ENCODE results near the gene LZTS2. TPM values are rescaled to one million over a fixed set of nuclear protein-coding genes. Genes with fewer than 3 reads are reported as not detected.

LZTS2 gene
- total RNA-seq, 6 experiments from 2014 or later: 5.6 to 17.5 (median 11.0) TPM

DNA sequence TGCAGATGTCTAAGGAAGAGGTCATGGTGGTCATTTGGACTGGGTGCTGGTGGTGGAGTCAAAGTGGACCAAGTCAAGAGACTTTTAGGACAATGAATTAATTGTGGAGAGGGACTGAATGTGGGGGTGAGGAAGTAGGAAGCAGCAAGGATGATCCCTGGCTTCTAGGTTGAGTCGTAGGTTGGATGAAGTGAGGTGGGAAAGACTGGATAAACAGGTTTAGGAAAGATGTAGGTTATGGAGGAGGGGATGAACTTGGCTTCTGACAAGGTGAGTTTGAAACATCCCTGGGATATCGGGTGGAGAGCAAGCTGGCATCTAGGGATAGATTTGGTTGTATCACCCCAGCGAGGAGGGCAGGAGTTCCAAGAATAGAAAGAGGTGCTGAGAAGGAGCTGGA lies 22.7 kb upstream of the LZTS2 start:
- H3K9me3 ChIP-seq: no peaks in the 10 kb centered on the region
- TF ChIP-seq CTCF (IDR thresholded peaks at IDR 0.05) (no peak), POLR2A (IDR thresholded peaks at IDR 0.05) (no peak)
- ATAC-seq: no peak

DNA sequence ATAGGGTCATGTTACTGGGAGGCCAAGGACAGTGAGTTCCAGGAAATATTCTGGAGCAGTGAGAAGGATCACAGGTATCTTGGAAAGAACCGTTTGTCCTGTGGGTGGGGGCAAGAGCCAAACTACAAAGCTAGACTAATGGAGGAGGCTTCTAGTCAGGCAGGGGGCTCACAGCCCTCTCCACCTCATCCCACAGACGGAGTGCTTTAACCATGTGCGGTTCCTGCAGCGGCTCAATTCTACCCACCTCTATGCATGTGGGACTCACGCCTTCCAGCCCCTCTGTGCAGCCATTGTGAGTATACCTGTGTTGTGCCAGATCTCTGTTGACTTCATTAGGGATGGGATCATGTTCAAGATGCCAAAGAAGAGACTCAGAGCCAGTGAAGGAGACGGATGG lies 22.2 kb upstream of the LZTS2 start:
- H3K9me3 ChIP-seq: no peaks in the 10 kb centered on the region
- WGBS (ENCODE audit: insufficient coverage, low coverage, low lambda C conversion rate, missing lambda C conversion rate): 78% methylated on average over 6 of the region's 6 CpGs
- peaks cover 0 to 6% (median 2%) of the 10 kb centered on the region in 4 donors for H3K4me1 ChIP-seq
- TF ChIP-seq CTCF (IDR thresholded peaks at IDR 0.05): no peak
- TF ChIP-seq POLR2A (IDR thresholded peaks at IDR 0.05): no peak
- H3K36me3 ChIP-seq: peaks cover 0 to 80% (median 22%) of the 10 kb centered on the region in 4 donors
- ATAC-seq: no peak
- H3K4me3 ChIP-seq: no peak overlapping the region
- peak in 1 of 3 donors; percentile 24 for DNase-seq
- H3K27me3 ChIP-seq: no peaks in the 10 kb centered on the region
- H3K27ac ChIP-seq: no peak overlapping the region
- intact Hi-C loops (cut with DNase I): no loop called here

More for the DNA sequence above, 22.7 kb upstream of the LZTS2 start:
- Histone ChIP-seq H3K27ac (no peak overlapping the region), H3K27me3 (no peaks in the 10 kb centered on the region), H3K4me3 (no peak overlapping the region), H3K36me3 (peaks cover 0 to 75% (median 22%) of the 10 kb centered on the region in 4 donors), H3K4me1 (peaks cover 0 to 11% (median 7%) of the 10 kb centered on the region in 4 donors)
- intact Hi-C loops (cut with DNase I): no loop called here
- WGBS (ENCODE audit: insufficient coverage, low coverage, low lambda C conversion rate, missing lambda C conversion rate): 87% methylated on average over 3 of the region's 3 CpGs
- peak in 1 of 3 donors; percentile 16 for DNase-seq

GRCh38 chr10:100978121-100978900 lies 21.3 kb upstream of the LZTS2 start:
- peaks cover 0 to 81% (median 22%) of the 10 kb centered on the region in 4 donors for H3K36me3 ChIP-seq
- no peak for TF ChIP-seq POLR2A (IDR thresholded peaks at IDR 0.05)
- TF ChIP-seq CTCF (IDR thresholded peaks at IDR 0.05): no peak
- intact Hi-C loops (cut with DNase I): no loop called here
- no peak for ATAC-seq
- WGBS (ENCODE audit: insufficient coverage, low coverage, low lambda C conversion rate, missing lambda C conversion rate): 76% methylated on average over 3 of the region's 13 CpGs
- H3K4me3 ChIP-seq: no peak overlapping the region
- H3K27me3 ChIP-seq: no peaks in the 10 kb centered on the region
- H3K4me1 ChIP-seq: no peaks in the 10 kb centered on the region
- H3K9me3 ChIP-seq: no peaks in the 10 kb centered on the region
- H3K27ac ChIP-seq: no peak overlapping the region
- peak in 1 of 3 donors; percentile 7 for DNase-seq

- intact Hi-C loops (cut with DNase I): no loop called here
- no peaks in the 10 kb centered on the region for H3K4me1 ChIP-seq
- H3K27ac ChIP-seq: no peak overlapping the region
- TF ChIP-seq CTCF (IDR thresholded peaks at IDR 0.05) (no peak), POLR2A (IDR thresholded peaks at IDR 0.05) (no peak)
- ATAC-seq: no peak
- peaks cover 0 to 80% (median 22%) of the 10 kb centered on the region in 4 donors for H3K36me3 ChIP-seq
- H3K27me3 ChIP-seq: no peaks in the 10 kb centered on the region
- peak in 1 of 3 donors; percentile 33 for DNase-seq
- H3K4me3 ChIP-seq: no peak overlapping the region
- H3K9me3 ChIP-seq: no peaks in the 10 kb centered on the region
- WGBS (ENCODE audit: insufficient coverage, low coverage, low lambda C conversion rate, missing lambda C conversion rate): 100% methylated on average over 2 of the region's 10 CpGs
Measured at GRCh38 chr10:100978901-100979195, 20.8 kb upstream of the LZTS2 start.

Measured in right lobe of liver (tissue), 6 donors.